Astrocyte (in vitro differentiated cells and primary cell): ENCODE measurements around the gene KIF20B. TPM values are rescaled to one million over a fixed set of nuclear protein-coding genes. Genes with fewer than 3 reads are reported as not detected.

ENCODE experiments used
- DNase-seq: peaks from one replicate; pipeline ENCODE4 v3.0.0-alpha.2; 2010; ENCODE audit warnings: low read depth
- FAIRE-seq: peaks from 2 replicates; lab custom pipeline; 2011; peaks lifted over from hg19 to GRCh38; lab: Jason Lieb, UNC
- H2AFZ ChIP-seq: 2 replicates; pipeline ENCODE4 v1.6.0; 2012; ENCODE audit warnings: low read depth, low read length, inconsistent platforms
- H3K27ac ChIP-seq: 2 replicates; pipeline ENCODE4 v1.5.1; 2011; ENCODE audit warnings: low read depth, low read length, inconsistent platforms
- H3K27me3 ChIP-seq: 2 replicates; pipeline ENCODE4 v1.6.0; 2011; ENCODE audit warnings: low read length, inconsistent platforms; ENCODE audit not compliant: insufficient read depth
- H3K36me3 ChIP-seq: 2 replicates; pipeline ENCODE4 v1.5.1; 2011; ENCODE audit warnings: low read length, inconsistent platforms; ENCODE audit not compliant: insufficient read depth
- H3K4me1 ChIP-seq: 2 replicates; pipeline ENCODE4 v1.5.1; 2011; ENCODE audit warnings: low read length, inconsistent platforms; ENCODE audit not compliant: insufficient read depth
- H3K4me2 ChIP-seq: 2 replicates; pipeline ENCODE4 v1.6.0; 2012; ENCODE audit warnings: low read length, inconsistent platforms
- H3K4me3 ChIP-seq: 2 replicates; pipeline ENCODE4 v1.5.1; 2011; ENCODE audit warnings: low read depth, mild to moderate bottlenecking, low read length, inconsistent platforms; ENCODE audit not compliant: insufficient read depth
- H3K79me2 ChIP-seq: 2 replicates; pipeline ENCODE4 v1.6.0; 2012; ENCODE audit warnings: mild to moderate bottlenecking, low read length, inconsistent platforms; ENCODE audit not compliant: insufficient read depth
- H3K9ac ChIP-seq: 2 replicates; pipeline ENCODE4 v1.6.0; 2012; ENCODE audit warnings: mild to moderate bottlenecking, low read length, inconsistent platforms
- H3K9me3 ChIP-seq: 2 replicates; pipeline ENCODE4 v1.5.1; 2012; ENCODE audit warnings: low read depth, mild to moderate bottlenecking, low read length, inconsistent platforms; ENCODE audit not compliant: insufficient read depth
- H4K20me1 ChIP-seq: 2 replicates; pipeline ENCODE4 v1.6.0; 2012; ENCODE audit warnings: low read length, inconsistent platforms; ENCODE audit not compliant: insufficient read depth
- H3K27ac Mint-ChIP-seq: one replicate; pipeline ENCODE4 v1.8.0; 2021; ENCODE audit warnings: mild to moderate bottlenecking, mixed read lengths; ENCODE audit not compliant: unreplicated experiment
- H3K27me3 Mint-ChIP-seq: one replicate; pipeline ENCODE4 v1.8.0; 2021; ENCODE audit warnings: low read depth, mixed read lengths; ENCODE audit not compliant: unreplicated experiment
- H3K36me3 Mint-ChIP-seq: one replicate; pipeline ENCODE4 v1.8.0; 2021; ENCODE audit warnings: low read depth, mixed read lengths; ENCODE audit not compliant: unreplicated experiment
- H3K4me1 Mint-ChIP-seq: one replicate; pipeline ENCODE4 v1.8.0; 2021; ENCODE audit warnings: low read depth, mixed read lengths; ENCODE audit not compliant: unreplicated experiment
- H3K4me3 Mint-ChIP-seq: one replicate; pipeline ENCODE4 v1.8.0; 2021; ENCODE audit warnings: mild to moderate bottlenecking, moderate library complexity, mixed read lengths; ENCODE audit not compliant: unreplicated experiment
- H3K9me3 Mint-ChIP-seq: one replicate; pipeline ENCODE4 v1.8.0; 2021; ENCODE audit warnings: mild to moderate bottlenecking, mixed read lengths; ENCODE audit not compliant: unreplicated experiment
- EZH2 ChIP-seq: IDR thresholded peaks from 2 replicates; pipeline ENCODE4 v1.6.1; 2012; ENCODE audit warnings: mild to moderate bottlenecking, low read length, inconsistent platforms; ENCODE audit not compliant: insufficient read depth
- total RNA-seq: library from RNA; stranded (reverse); gene quantifications from 2 replicates; pipeline ENCODE4 v1.2.1, GENCODE V29; 2021
- TF ChIP-seq, protein P1 (sequence below): IDR thresholded peaks from 2 replicates; pipeline ENCODE4 v1.5.1; 2011; ENCODE audit warnings: low read depth, mild to moderate bottlenecking, inconsistent platforms, low read length, moderate library complexity; ENCODE audit not compliant: insufficient read depth

KIF20B gene
- total RNA-seq, 1 donor from 2014 or later, result 7.1 TPM

DNA sequence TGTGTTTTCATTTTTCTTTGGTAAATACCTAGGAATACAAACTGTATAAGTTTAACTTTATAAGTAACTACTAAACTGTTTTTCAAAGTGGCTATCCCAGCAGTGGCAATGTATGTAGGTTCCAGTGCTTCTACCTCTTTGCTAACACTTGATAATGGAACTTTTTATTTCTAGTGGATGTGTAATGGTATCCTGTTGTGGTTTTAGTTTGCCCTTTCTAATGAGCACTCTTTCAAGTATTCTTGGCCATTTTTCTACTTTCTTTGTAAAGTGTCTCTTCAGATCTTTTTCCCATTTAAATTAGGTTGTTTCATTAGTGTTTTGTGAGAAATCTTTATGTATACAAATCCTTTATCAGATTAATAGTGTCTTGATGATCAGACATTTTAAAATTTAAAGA, 4.6 kb downstream of the KIF20B start:
- Mint-ChIP-seq H3K4me3 (no peak overlapping the region), H3K36me3 (no peaks in the 10 kb centered on the region), H3K27ac (no peak overlapping the region), H3K9me3 (no peaks in the 10 kb centered on the region), H3K4me1 (peaks cover 11% of the 10 kb centered on the region), H3K27me3 (no peaks in the 10 kb centered on the region)
- H4K20me1 ChIP-seq, result no peaks in the 10 kb centered on the region
- no peak overlapping the region for H2AFZ ChIP-seq
- peak; percentile 52 for DNase-seq
- no peak overlapping the region for H3K27ac ChIP-seq
- no peaks in the 10 kb centered on the region for H3K27me3 ChIP-seq
- no peaks in the 10 kb centered on the region for H3K9me3 ChIP-seq
- H3K36me3 ChIP-seq, result no peaks in the 10 kb centered on the region
- H3K4me3 ChIP-seq, result no peak overlapping the region
- H3K4me1 ChIP-seq, result peaks cover 9% of the 10 kb centered on the region
- no peak for TF ChIP-seq EZH2
- TF ChIP-seq, protein P1, sequence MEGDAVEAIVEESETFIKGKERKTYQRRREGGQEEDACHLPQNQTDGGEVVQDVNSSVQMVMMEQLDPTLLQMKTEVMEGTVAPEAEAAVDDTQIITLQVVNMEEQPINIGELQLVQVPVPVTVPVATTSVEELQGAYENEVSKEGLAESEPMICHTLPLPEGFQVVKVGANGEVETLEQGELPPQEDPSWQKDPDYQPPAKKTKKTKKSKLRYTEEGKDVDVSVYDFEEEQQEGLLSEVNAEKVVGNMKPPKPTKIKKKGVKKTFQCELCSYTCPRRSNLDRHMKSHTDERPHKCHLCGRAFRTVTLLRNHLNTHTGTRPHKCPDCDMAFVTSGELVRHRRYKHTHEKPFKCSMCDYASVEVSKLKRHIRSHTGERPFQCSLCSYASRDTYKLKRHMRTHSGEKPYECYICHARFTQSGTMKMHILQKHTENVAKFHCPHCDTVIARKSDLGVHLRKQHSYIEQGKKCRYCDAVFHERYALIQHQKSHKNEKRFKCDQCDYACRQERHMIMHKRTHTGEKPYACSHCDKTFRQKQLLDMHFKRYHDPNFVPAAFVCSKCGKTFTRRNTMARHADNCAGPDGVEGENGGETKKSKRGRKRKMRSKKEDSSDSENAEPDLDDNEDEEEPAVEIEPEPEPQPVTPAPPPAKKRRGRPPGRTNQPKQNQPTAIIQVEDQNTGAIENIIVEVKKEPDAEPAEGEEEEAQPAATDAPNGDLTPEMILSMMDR, result no peak
- H3K9ac ChIP-seq, result no peak overlapping the region
- peaks cover 94% of the 10 kb centered on the region for H3K79me2 ChIP-seq
- no peak for FAIRE-seq
- peak overlapping the region; percentile 17 for H3K4me2 ChIP-seq

DNA sequence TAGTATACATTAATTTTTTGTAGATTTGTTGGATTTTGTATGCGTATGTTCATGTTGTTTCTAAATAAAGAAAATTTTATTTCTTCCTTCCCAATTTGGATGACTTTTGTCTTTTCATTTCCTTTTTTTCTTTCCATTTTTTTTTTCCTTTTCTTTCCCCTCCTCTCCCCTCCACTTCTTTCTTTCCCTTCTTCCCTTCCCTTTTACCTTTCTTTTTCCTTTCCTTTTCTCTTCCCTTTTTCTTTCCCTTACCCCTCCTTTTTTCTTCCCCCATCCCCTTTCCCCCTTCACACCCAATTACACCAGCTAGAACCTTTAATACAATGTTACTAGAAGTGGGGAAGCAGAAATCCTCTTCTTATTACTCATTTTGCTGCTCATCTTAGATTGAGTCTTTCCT, 6.0 kb downstream of the KIF20B start:
- Mint-ChIP-seq H3K27me3 (no peaks in the 10 kb centered on the region), H3K9me3 (no peaks in the 10 kb centered on the region), H3K4me3 (no peak overlapping the region), H3K4me1 (peaks cover 11% of the 10 kb centered on the region), H3K36me3 (no peaks in the 10 kb centered on the region), H3K27ac (no peak overlapping the region)
- H3K9ac ChIP-seq, result no peak overlapping the region
- no peak for DNase-seq
- H3K79me2 ChIP-seq, result peaks cover 96% of the 10 kb centered on the region
- no peak overlapping the region for H3K4me2 ChIP-seq
- H3K9me3 ChIP-seq, result no peaks in the 10 kb centered on the region
- H3K4me3 ChIP-seq, result no peak overlapping the region
- H4K20me1 ChIP-seq, result no peaks in the 10 kb centered on the region
- H2AFZ ChIP-seq, result no peak overlapping the region
- TF ChIP-seq, protein P1, result no peak
- no peak for TF ChIP-seq EZH2
- no peak for FAIRE-seq
- H3K4me1 ChIP-seq, result peaks cover 9% of the 10 kb centered on the region
- no peaks in the 10 kb centered on the region for H3K36me3 ChIP-seq
- no peak overlapping the region for H3K27ac ChIP-seq
- no peaks in the 10 kb centered on the region for H3K27me3 ChIP-seq

DNA sequence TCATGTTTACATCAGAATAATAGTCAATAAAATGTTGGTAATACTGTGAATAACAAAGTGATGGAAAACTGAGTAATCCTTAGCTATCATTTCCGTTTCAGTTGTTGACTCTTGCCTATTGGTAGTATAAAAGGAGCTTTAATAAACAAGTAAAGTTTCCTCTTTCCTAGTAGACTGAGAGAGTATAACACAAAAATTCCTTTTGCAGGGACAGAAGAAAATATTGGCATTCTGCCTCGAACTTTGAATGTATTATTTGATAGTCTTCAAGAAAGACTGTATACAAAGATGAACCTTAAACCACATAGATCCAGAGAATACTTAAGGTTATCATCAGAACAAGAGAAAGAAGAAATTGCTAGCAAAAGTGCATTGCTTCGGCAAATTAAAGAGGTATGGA, 9.4 kb downstream of the KIF20B start:
- H3K79me2 ChIP-seq, result peaks cover 62% of the 10 kb centered on the region

More for the DNA sequence above, 9.4 kb downstream of the KIF20B start:
- no peaks in the 10 kb centered on the region for H3K36me3 Mint-ChIP-seq
- no peak overlapping the region for H3K27ac Mint-ChIP-seq
- TF ChIP-seq EZH2, result no peak
- TF ChIP-seq, protein P1, result no peak
- Histone ChIP-seq H3K9me3 (no peaks in the 10 kb centered on the region), H3K27me3 (no peaks in the 10 kb centered on the region), H3K4me2 (no peak overlapping the region), H3K4me1 (no peaks in the 10 kb centered on the region), H3K27ac (no peak overlapping the region), H4K20me1 (no peaks in the 10 kb centered on the region), H3K36me3 (no peaks in the 10 kb centered on the region), H3K4me3 (no peak overlapping the region), H3K9ac (no peak overlapping the region), H2AFZ (no peak overlapping the region)
- DNase-seq, result no peak
- peaks cover 8% of the 10 kb centered on the region for H3K4me1 Mint-ChIP-seq
- no peaks in the 10 kb centered on the region for H3K9me3 Mint-ChIP-seq
- FAIRE-seq, result no peak
- H3K27me3 Mint-ChIP-seq, result no peaks in the 10 kb centered on the region
- no peak overlapping the region for H3K4me3 Mint-ChIP-seq
